Measurements from ENCODE around the gene RIPOR3. TPM values are rescaled to one million over a fixed set of nuclear protein-coding genes. Genes with fewer than 3 reads are reported as not detected.

RIPOR3 gene
- total and polyA plus RNA-seq, 4 donors: 4.3 to 9.9 (median 7.7) TPM

- Histone ChIP-seq H3K27me3 (ENCODE audit: control insufficient read depth in 3 of 3, insufficient read depth in 3 of 3, low read length in 2 of 3) (peaks cover 0 to 2% (median 0%) of the 10 kb centered on the region in 3 donors), H3K36me3 (ENCODE audit: control insufficient read depth in 4 of 4, insufficient read depth in 4 of 4, low read length in 4 of 4) (peaks cover 0 to 1% (median 0%) of the 10 kb centered on the region in 4 donors), H3K9me3 (ENCODE audit: control insufficient read depth in 4 of 4, insufficient read depth in 3 of 4, low read length in 3 of 4) (no peaks in the 10 kb centered on the region), H3K27ac (ENCODE audit: low read depth in 1 of 2, low read length in 1 of 2) (no peak overlapping the region), H3K4me3 (no peak overlapping the region), H3K4me1 (ENCODE audit: control insufficient read depth in 5 of 5, insufficient read depth in 5 of 5, low read length in 5 of 5) (peaks cover 0 to 14% (median 4%) of the 10 kb centered on the region in 5 donors), H3K9ac (ENCODE audit: insufficient read depth in 1 of 2, low read length in 2 of 2) (no peak overlapping the region)
- no peak for ATAC-seq (ENCODE audit: insufficient read depth, low FRiP score)
- 69% methylated on average over 6 of the region's 6 CpGs for WGBS, 2 donors
- TF ChIP-seq CTCF (IDR thresholded peaks at IDR 0.05; ENCODE audit: control extremely low read depth, extremely low read depth): no peak
- DNase-seq: no peak
These were observed 95.9 kb downstream of the RIPOR3 start for GRCh38 chr20:50595433-50595895.

GRCh38 chr20:50594591-50595432, 96.5 kb downstream of the RIPOR3 start:
- no peak for TF ChIP-seq CTCF (IDR thresholded peaks at IDR 0.05; ENCODE audit: control extremely low read depth, extremely low read depth)

GRCh38 chr20:50594231-50594590, 97.1 kb downstream of the RIPOR3 start:
- H3K9me3 ChIP-seq (ENCODE audit: control insufficient read depth in 4 of 4, insufficient read depth in 3 of 4, low read length in 3 of 4): no peaks in the 10 kb centered on the region
- no peak overlapping the region for H3K27ac ChIP-seq (ENCODE audit: low read depth in 1 of 2, low read length in 1 of 2)
- WGBS, 2 donors: 84 to 87% methylated on average over 11 of the region's 11 CpGs
- no peak overlapping the region for H3K4me3 ChIP-seq
- H3K9ac ChIP-seq (ENCODE audit: insufficient read depth in 1 of 2, low read length in 2 of 2): no peak overlapping the region
- H3K36me3 ChIP-seq (ENCODE audit: control insufficient read depth in 4 of 4, insufficient read depth in 4 of 4, low read length in 4 of 4): peaks cover 0 to 9% (median 4%) of the 10 kb centered on the region in 4 donors
- no peak for DNase-seq
- TF ChIP-seq CTCF (IDR thresholded peaks at IDR 0.05; ENCODE audit: control extremely low read depth, extremely low read depth): no peak
- ATAC-seq (ENCODE audit: insufficient read depth, low FRiP score): no peak
- H3K4me1 ChIP-seq (ENCODE audit: control insufficient read depth in 5 of 5, insufficient read depth in 5 of 5, low read length in 5 of 5): peaks cover 0 to 14% (median 4%) of the 10 kb centered on the region in 5 donors
- H3K27me3 ChIP-seq (ENCODE audit: control insufficient read depth in 3 of 3, insufficient read depth in 3 of 3, low read length in 2 of 3): peaks cover 0 to 2% (median 0%) of the 10 kb centered on the region in 3 donors

More at GRCh38 chr20:50594591-50595432, 96.5 kb downstream of the RIPOR3 start:
- H3K4me1 ChIP-seq (ENCODE audit: control insufficient read depth in 5 of 5, insufficient read depth in 5 of 5, low read length in 5 of 5): peaks cover 0 to 14% (median 4%) of the 10 kb centered on the region in 5 donors
- DNase-seq (no peak), ATAC-seq (ENCODE audit: insufficient read depth, low FRiP score) (no peak)
- no peak overlapping the region for H3K27ac ChIP-seq (ENCODE audit: low read depth in 1 of 2, low read length in 1 of 2)
- 51 to 66% methylated on average over 19 of the region's 19 CpGs for WGBS, 2 donors
- no peak overlapping the region for H3K4me3 ChIP-seq
- no peak overlapping the region for H3K9ac ChIP-seq (ENCODE audit: insufficient read depth in 1 of 2, low read length in 2 of 2)
- H3K36me3 ChIP-seq (ENCODE audit: control insufficient read depth in 4 of 4, insufficient read depth in 4 of 4, low read length in 4 of 4): peaks cover 0 to 4% (median 3%) of the 10 kb centered on the region in 4 donors
- H3K9me3 ChIP-seq (ENCODE audit: control insufficient read depth in 4 of 4, insufficient read depth in 3 of 4, low read length in 3 of 4): no peaks in the 10 kb centered on the region
- H3K27me3 ChIP-seq (ENCODE audit: control insufficient read depth in 3 of 3, insufficient read depth in 3 of 3, low read length in 2 of 3): peaks cover 0 to 2% (median 0%) of the 10 kb centered on the region in 3 donors

All from lung (tissue), 12 donors.